H1 (cell line): ENCODE results near the gene SLC17A8. TPM values are rescaled to one million over a fixed set of nuclear protein-coding genes. Genes with fewer than 3 reads are reported as not detected.

ENCODE experiments used
- JUN ChIP-seq: IDR thresholded peaks from 2 replicates; pipeline ENCODE4 v1.6.1; 2011; ENCODE audit warnings: low read depth, mild to moderate bottlenecking, improper control_type of control experiment, low read length
- polyA plus RNA-seq, 7 experiments: library from polyadenylated mRNA; depleted of rRNA in 3 of 7; stranded (reverse) in 5 of 7; unstranded in 2 of 7; fragments of >200 nt in 5 of 7; fragments of 200-250 nt in 2 of 7; gene quantifications; 1 replicate in 5 of 7; 2 replicates in 1 of 7; 4 replicates in 1 of 7; pipeline versions ENCODE4 v1.2.1 to v1.2.3, GENCODE V29; 2011 to 2013; ENCODE audit warnings: missing spikeins in 2 of 7, mixed read lengths in 2 of 7
- total RNA-seq: library from RNA; stranded (reverse); fragmentation: NEBNext Ultra II Directional; extraction: Animal tissue kit (Norgen Biotek cat#: 25700); gene quantifications from 2 replicates; pipeline ENCODE4 v1.2.1, GENCODE V29; 2021
- TF ChIP-seq, protein P1 (sequence below): fragments of 300-600 bp; sonication (generic); IDR thresholded peaks from 2 replicates; pipeline ENCODE4 v1.7.1; 2012; ENCODE audit warnings: low read length, moderate library complexity, mild to moderate bottlenecking, inconsistent platforms; ENCODE audit not compliant: insufficient replicate concordance

SLC17A8 gene
- total and polyA plus RNA-seq, 2 of the 8 experiments (the other 6 are each of a cell fraction or from before 2014, with no cell fraction given), result 0.14 to 0.30 TPM

DNA sequence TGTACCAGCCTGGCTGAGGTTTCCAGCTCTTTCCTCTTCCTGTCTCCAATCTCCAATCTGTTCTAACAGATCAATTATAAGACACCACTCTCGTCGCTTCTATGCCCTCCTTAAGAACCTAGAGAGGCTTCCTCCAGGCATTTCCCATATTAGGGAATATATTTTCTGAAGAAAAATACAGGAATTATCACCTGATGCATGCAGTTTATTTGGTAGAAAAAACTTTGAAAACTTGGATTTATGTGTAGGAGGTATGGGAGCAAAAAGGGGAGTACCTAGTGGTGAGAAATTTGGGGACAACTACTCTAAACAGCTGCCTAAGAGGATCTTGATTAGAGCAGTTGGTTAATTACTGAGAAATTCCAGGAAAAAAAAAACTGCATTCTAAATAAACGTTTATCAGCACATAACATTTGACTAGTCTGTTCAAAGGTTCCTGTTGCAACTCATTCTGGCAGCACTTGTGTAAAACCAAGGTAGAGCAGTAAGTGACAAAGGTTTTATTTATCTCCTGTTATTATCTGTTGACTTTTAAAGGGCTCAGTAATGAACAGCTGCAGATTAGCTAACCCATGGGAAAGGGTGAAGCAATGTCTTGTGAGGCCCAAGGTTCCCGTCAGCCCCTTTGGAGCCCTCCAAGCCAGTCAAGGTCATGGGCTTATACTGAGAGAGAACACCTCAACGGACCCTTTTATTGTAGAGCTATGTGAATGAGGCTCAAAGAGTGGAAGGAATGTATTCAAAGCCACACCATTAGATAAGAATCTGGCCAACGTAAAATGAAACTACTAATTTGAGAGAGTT lies 80.4 kb downstream of the SLC17A8 start (continued):
- TF ChIP-seq, protein P1, sequence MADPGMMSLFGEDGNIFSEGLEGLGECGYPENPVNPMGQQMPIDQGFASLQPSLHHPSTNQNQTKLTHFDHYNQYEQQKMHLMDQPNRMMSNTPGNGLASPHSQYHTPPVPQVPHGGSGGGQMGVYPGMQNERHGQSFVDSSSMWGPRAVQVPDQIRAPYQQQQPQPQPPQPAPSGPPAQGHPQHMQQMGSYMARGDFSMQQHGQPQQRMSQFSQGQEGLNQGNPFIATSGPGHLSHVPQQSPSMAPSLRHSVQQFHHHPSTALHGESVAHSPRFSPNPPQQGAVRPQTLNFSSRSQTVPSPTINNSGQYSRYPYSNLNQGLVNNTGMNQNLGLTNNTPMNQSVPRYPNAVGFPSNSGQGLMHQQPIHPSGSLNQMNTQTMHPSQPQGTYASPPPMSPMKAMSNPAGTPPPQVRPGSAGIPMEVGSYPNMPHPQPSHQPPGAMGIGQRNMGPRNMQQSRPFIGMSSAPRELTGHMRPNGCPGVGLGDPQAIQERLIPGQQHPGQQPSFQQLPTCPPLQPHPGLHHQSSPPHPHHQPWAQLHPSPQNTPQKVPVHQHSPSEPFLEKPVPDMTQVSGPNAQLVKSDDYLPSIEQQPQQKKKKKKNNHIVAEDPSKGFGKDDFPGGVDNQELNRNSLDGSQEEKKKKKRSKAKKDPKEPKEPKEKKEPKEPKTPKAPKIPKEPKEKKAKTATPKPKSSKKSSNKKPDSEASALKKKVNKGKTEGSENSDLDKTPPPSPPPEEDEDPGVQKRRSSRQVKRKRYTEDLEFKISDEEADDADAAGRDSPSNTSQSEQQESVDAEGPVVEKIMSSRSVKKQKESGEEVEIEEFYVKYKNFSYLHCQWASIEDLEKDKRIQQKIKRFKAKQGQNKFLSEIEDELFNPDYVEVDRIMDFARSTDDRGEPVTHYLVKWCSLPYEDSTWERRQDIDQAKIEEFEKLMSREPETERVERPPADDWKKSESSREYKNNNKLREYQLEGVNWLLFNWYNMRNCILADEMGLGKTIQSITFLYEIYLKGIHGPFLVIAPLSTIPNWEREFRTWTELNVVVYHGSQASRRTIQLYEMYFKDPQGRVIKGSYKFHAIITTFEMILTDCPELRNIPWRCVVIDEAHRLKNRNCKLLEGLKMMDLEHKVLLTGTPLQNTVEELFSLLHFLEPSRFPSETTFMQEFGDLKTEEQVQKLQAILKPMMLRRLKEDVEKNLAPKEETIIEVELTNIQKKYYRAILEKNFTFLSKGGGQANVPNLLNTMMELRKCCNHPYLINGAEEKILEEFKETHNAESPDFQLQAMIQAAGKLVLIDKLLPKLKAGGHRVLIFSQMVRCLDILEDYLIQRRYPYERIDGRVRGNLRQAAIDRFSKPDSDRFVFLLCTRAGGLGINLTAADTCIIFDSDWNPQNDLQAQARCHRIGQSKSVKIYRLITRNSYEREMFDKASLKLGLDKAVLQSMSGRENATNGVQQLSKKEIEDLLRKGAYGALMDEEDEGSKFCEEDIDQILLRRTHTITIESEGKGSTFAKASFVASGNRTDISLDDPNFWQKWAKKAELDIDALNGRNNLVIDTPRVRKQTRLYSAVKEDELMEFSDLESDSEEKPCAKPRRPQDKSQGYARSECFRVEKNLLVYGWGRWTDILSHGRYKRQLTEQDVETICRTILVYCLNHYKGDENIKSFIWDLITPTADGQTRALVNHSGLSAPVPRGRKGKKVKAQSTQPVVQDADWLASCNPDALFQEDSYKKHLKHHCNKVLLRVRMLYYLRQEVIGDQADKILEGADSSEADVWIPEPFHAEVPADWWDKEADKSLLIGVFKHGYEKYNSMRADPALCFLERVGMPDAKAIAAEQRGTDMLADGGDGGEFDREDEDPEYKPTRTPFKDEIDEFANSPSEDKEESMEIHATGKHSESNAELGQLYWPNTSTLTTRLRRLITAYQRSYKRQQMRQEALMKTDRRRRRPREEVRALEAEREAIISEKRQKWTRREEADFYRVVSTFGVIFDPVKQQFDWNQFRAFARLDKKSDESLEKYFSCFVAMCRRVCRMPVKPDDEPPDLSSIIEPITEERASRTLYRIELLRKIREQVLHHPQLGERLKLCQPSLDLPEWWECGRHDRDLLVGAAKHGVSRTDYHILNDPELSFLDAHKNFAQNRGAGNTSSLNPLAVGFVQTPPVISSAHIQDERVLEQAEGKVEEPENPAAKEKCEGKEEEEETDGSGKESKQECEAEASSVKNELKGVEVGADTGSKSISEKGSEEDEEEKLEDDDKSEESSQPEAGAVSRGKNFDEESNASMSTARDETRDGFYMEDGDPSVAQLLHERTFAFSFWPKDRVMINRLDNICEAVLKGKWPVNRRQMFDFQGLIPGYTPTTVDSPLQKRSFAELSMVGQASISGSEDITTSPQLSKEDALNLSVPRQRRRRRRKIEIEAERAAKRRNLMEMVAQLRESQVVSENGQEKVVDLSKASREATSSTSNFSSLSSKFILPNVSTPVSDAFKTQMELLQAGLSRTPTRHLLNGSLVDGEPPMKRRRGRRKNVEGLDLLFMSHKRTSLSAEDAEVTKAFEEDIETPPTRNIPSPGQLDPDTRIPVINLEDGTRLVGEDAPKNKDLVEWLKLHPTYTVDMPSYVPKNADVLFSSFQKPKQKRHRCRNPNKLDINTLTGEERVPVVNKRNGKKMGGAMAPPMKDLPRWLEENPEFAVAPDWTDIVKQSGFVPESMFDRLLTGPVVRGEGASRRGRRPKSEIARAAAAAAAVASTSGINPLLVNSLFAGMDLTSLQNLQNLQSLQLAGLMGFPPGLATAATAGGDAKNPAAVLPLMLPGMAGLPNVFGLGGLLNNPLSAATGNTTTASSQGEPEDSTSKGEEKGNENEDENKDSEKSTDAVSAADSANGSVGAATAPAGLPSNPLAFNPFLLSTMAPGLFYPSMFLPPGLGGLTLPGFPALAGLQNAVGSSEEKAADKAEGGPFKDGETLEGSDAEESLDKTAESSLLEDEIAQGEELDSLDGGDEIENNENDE, result no peak
- TF ChIP-seq JUN, result no peak
